K562 (cell line): ENCODE data around the gene UVRAG. TPM values are rescaled to one million over a fixed set of nuclear protein-coding genes. Genes with fewer than 3 reads are reported as not detected.

Experiments
- ATAC-seq: fragments of 200-7000 bp; cut with Tn5 transposase; 3 replicates; pipeline ENCODE4 v1.9.1; 2020; ENCODE audit warnings: moderate library complexity
- BruUV-seq: library from RNA; stranded (reverse); fragments of 400-500 nt; replicated peaks from 2 replicates; lab custom pipeline; 2021; lab: Mats Ljungman, UMichigan
- CTCF ChIA-PET: fragments of 300-600 bp; formaldehyde crosslinking; extraction: SDS; loops from one replicate; lab custom pipeline; 2021; ENCODE audit warnings: low intra/inter-chr PET ratio; lab: Yijun Ruan, JAX
- POLR2A ChIA-PET: fragments of 300-600, 350-650 bp; sonication (Branson Sonifier 250); formaldehyde crosslinking; extraction: SDS; loops from one replicate; lab custom pipeline; 2021; ENCODE audit warnings: antibody characterized with exemption, inconsistent platforms; lab: Yijun Ruan, JAX
- DNase-seq, 4 experiments: peaks; one replicate each; pipeline versions ENCODE4 v3.0.0 to v3.0.0-alpha.2; 2011 to 2018; ENCODE audit warnings: low spot score in 3 of 4, mixed read lengths in 3 of 4; ENCODE audit errors: extremely low read depth in 1 of 4
- FAIRE-seq: peaks from 2 replicates; lab custom pipeline; 2011; peaks lifted over from hg19 to GRCh38; lab: Jason Lieb, UNC
- H2AFZ ChIP-seq: 2 replicates; pipeline ENCODE4 v1.6.0; 2011; ENCODE audit warnings: low read depth, low read length, control low read depth, inconsistent platforms
- H3K27ac ChIP-seq: fragments of 200-600 bp; 3 replicates; pipeline ENCODE4 v1.8.0; 2011; ENCODE audit warnings: low read depth, mild to moderate bottlenecking, control low read depth, inconsistent platforms, low read length, moderate library complexity, mixed read lengths; ENCODE audit errors: extremely low read depth
- H3K27me3 ChIP-seq, 2 experiments: fragments of 300-600 bp in 1 of 2; 2 replicates in 1 of 2; 3 replicates in 1 of 2; pipeline versions ENCODE4 v1.6.0 to v1.8.0; 2011; ENCODE audit warnings: inconsistent platforms in 2 of 2, low read length in 2 of 2, mild to moderate bottlenecking in 1 of 2, mixed read lengths in 1 of 2, moderate library complexity in 1 of 2; ENCODE audit not compliant: control insufficient read depth in 2 of 2, insufficient read depth in 2 of 2
- H3K36me3 ChIP-seq: fragments of 300-600 bp; 3 replicates; pipeline ENCODE4 v1.8.0; 2011; ENCODE audit warnings: mild to moderate bottlenecking, low read length, inconsistent platforms; ENCODE audit not compliant: control insufficient read depth, insufficient read depth
- H3K4me1 ChIP-seq, 2 experiments: fragments of 200-600 bp in 1 of 2; replicated peaks in 1 of 2; 2 replicates in 1 of 2; 3 replicates in 1 of 2; pipeline versions ENCODE4 v1.5.1 to v1.8.0; 2011; ENCODE audit warnings: inconsistent platforms in 2 of 2, low read length in 2 of 2, mild to moderate bottlenecking in 1 of 2, mixed read lengths in 1 of 2, moderate library complexity in 1 of 2; ENCODE audit not compliant: control insufficient read depth in 2 of 2, insufficient read depth in 2 of 2
- H3K4me2 ChIP-seq: 2 replicates; pipeline ENCODE4 v1.6.1; 2011; ENCODE audit warnings: low read length, control low read depth, inconsistent platforms, mixed read lengths; ENCODE audit not compliant: insufficient read depth
- H3K4me3 ChIP-seq: fragments of 200-600 bp; sonication (generic), shearing (Covaris generic); 2 replicates; pipeline ENCODE4 v1.5.1; 2016; ENCODE audit warnings: control low read depth, inconsistent platforms
- H3K79me2 ChIP-seq: fragments of 200-600 bp; 3 replicates; pipeline ENCODE4 v1.8.0; 2011; ENCODE audit warnings: low read length, inconsistent platforms; ENCODE audit not compliant: control insufficient read depth, insufficient read depth
- H3K9ac ChIP-seq, 2 experiments: 2 replicates each; pipeline versions ENCODE4 v1.6.0 to v1.6.1; 2011; ENCODE audit warnings: low read depth in 2 of 2, low read length in 2 of 2, control low read depth in 1 of 2, inconsistent platforms in 1 of 2, mild to moderate bottlenecking in 1 of 2, mixed read lengths in 1 of 2; ENCODE audit not compliant: insufficient read depth in 1 of 2
- H3K9me1 ChIP-seq: one replicate; pipeline ENCODE4 v1.6.0; 2011; ENCODE audit warnings: inconsistent platforms, mild to moderate bottlenecking, low read length, moderate library complexity; ENCODE audit not compliant: control insufficient read depth, insufficient read depth
- H3K9me3 ChIP-seq: replicated peaks from 2 replicates; pipeline ENCODE4 v1.5.1; 2011; ENCODE audit warnings: low read depth, low read length, inconsistent platforms; ENCODE audit not compliant: control insufficient read depth, insufficient read depth
- H4K20me1 ChIP-seq: replicated peaks from 2 replicates; pipeline ENCODE4 v1.6.1; 2011; ENCODE audit warnings: low read length, inconsistent platforms, mixed read lengths; ENCODE audit not compliant: control insufficient read depth, insufficient read depth
- FOSL1 ChIP-seq: fragments of 200-800 bp; sonication (Bioruptor generic); conservative IDR thresholded peaks from 2 replicates; pipeline ENCODE4 v1.6.1; 2016; ENCODE audit warnings: missing genetic modification characterization, missing compliant biosample characterization
- FOXA1 ChIP-seq: fragments of 450-650 bp; IDR thresholded peaks from 2 replicates; pipeline ENCODE4 v1.6.1; 2016; ENCODE audit warnings: mild to moderate bottlenecking, borderline replicate concordance
- JUND ChIP-seq, 2 experiments: IDR thresholded peaks; 2 replicates in 1 of 2; 3 replicates in 1 of 2; pipeline ENCODE4 v1.6.1; 2011; ENCODE audit warnings: borderline replicate concordance in 2 of 2, low read depth in 2 of 2, low read length in 2 of 2, improper control_type of control experiment in 1 of 2, missing biosample characterization in 1 of 2, missing genetic modification characterization in 1 of 2, missing genetic modification reagents in 1 of 2
- NCOA6 ChIP-seq: fragments of 450-650 bp; IDR thresholded peaks from 2 replicates; pipeline ENCODE4 v1.6.1; 2017; ENCODE audit warnings: mild to moderate bottlenecking
- OTX1 ChIP-seq: fragments of 450-650 bp; formaldehyde crosslinking; IDR thresholded peaks from 2 replicates; pipeline ENCODE4 v1.4.0; 2022; ENCODE audit warnings: mild to moderate bottlenecking
- PHF20 ChIP-seq: fragments of 450-650 bp; IDR thresholded peaks from 2 replicates; pipeline ENCODE4 v1.6.1; 2018; ENCODE audit not compliant: partially characterized antibody
- SOX6 ChIP-seq: fragments of 450-650 bp; IDR thresholded peaks from 2 replicates; pipeline ENCODE4 v1.6.1; 2014; ENCODE audit warnings: mild to moderate bottlenecking
- TOE1 ChIP-seq, 2 experiments: fragments of 450-650 bp in 1 of 2; sonication (generic) in 1 of 2; formaldehyde crosslinking in 1 of 2; IDR thresholded peaks; 2 replicates each; pipeline versions ENCODE4 v1.7.1 to v1.8.0; 2016 to 2022; ENCODE audit warnings: borderline replicate concordance in 2 of 2, mild to moderate bottlenecking in 2 of 2, antibody characterized with exemption in 1 of 2, inconsistent platforms in 1 of 2, low read depth in 1 of 2, missing genetic modification reagents in 1 of 2, moderate library complexity in 1 of 2
- ZNF407 ChIP-seq: fragments of 450-650 bp; IDR thresholded peaks from 2 replicates; pipeline ENCODE4 v1.6.1; 2016; ENCODE audit warnings: low read depth
- WGBS: fragments of 100-300 bp; shearing (Covaris generic); methylation state at CpG from one replicate; pipeline ENCODE4 v1.1.6; 2016; ENCODE audit warnings: low coverage, mixed read lengths; ENCODE audit not compliant: insufficient coverage; ENCODE audit errors: missing lambda C conversion rate; 5-methylcytosine and 5-hydroxymethylcytosine counted together
- in situ Hi-C: fragments of 300-500 bp; cut with MboI; formaldehyde crosslinking; loops from 4 replicates; pipeline ENCODE4 v1.15.0; 2018; ENCODE audit warnings: inconsistent platforms, mixed read lengths
- intact Hi-C: fragments of 100-400 bp; cut with micrococcal nuclease; formaldehyde crosslinking; loops from 2 replicates; pipeline ENCODE4 v1.14.2; 2022
- polyA plus RNA-seq, 8 experiments: library from polyadenylated mRNA; depleted of rRNA in 4 of 8; stranded (reverse) in 5 of 8; unstranded in 3 of 8; fragments of >200 nt; fragmentation: Nextera tagmentation in 2 of 8; fragmentation: Illumina TruSeq in 1 of 8; extraction: Ambion mirVana in 2 of 8; extraction: Trizol in 1 of 8; gene quantifications; 2 replicates each; pipeline versions ENCODE4 v1.2.1 to v1.2.3, GENCODE V29; 2011 to 2014; ENCODE audit warnings: inconsistent platforms in 1 of 8, missing spikeins in 1 of 8
- total RNA-seq, 7 experiments: library from RNA; depleted of rRNA in 6 of 7; stranded (reverse); fragments of >200 nt in 6 of 7; fragmentation: Illumina TruSeq in 2 of 7; extraction: Trizol in 2 of 7; gene quantifications; 2 replicates each; pipeline versions ENCODE4 v1.2.1 to v1.2.3, GENCODE V29; 2011 to 2021; ENCODE audit warnings: low replicate concordance in 1 of 7
- TF ChIP-seq, protein P1 (sequence below), 2 experiments: fragments of 450-650 bp in 1 of 2; sonication (generic) in 1 of 2; formaldehyde crosslinking in 1 of 2; IDR thresholded peaks in 1 of 2; conservative IDR thresholded peaks in 1 of 2; 2 replicates each; pipeline versions ENCODE4 v1.6.1 to v1.8.1; 2016 to 2023; ENCODE audit warnings: mild to moderate bottlenecking in 2 of 2, moderate library complexity in 2 of 2, inconsistent platforms in 1 of 2, missing genetic modification reagents in 1 of 2

UVRAG gene
- total and polyA plus RNA-seq, 9 of the 15 experiments (the other 6 are each of a cell fraction or from before 2014, with no cell fraction given) = 3.1 to 17.8 (median 12.4) TPM

- TF ChIP-seq JUND (IDR thresholded peaks at IDR 0.05; ENCODE audit: borderline replicate concordance, low read depth, low read length) (peak; percentile 84), JUND (tag; IDR thresholded peaks at IDR 0.05; ENCODE audit: borderline replicate concordance, low read depth, low read length) (peak; percentile 65; the same call in 2 of the 3 replicates), NCOA6 (no peak), FOXA1 (no peak), FOSL1 (tag) (peak; percentile 82), SOX6 (no peak), TOE1 (IDR thresholded peaks at IDR 0.05; ENCODE audit: borderline replicate concordance) (no peak), TOE1 (CRISPR knock-in tag; IDR thresholded peaks at IDR 0.05; ENCODE audit: borderline replicate concordance, low read depth) (no peak), OTX1 (no peak)
- TF ChIP-seq, protein P1, sequence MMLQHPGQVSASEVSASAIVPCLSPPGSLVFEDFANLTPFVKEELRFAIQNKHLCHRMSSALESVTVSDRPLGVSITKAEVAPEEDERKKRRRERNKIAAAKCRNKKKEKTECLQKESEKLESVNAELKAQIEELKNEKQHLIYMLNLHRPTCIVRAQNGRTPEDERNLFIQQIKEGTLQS (IDR thresholded peaks at IDR 0.05) = peak; percentile 58
- TF ChIP-seq, protein P1 (CRISPR knock-in tag; conservative IDR thresholded peaks at IDR 0.05) = no peak
- TF ChIP-seq, all 486 proteins: peak for 8
These were observed 37.4 kb upstream of the UVRAG start (continued) for GRCh38 chr11:75777461-75778110.

GRCh38 chr11:75778962-75779361, 36.0 kb upstream of the UVRAG start:
- Histone ChIP-seq H3K27me3 (no peaks in the 10 kb centered on the region), H4K20me1 (no peaks in the 10 kb centered on the region), H3K36me3 (no peaks in the 10 kb centered on the region), H2AFZ (no peak overlapping the region), H3K9ac (peak overlapping the region in 1 of 2 experiments; percentile 42; a peak in 1 of 4 replicates), H3K27ac (no peak overlapping the region), H3K79me2 (no peaks in the 10 kb centered on the region), H3K4me2 (no peak overlapping the region), H3K4me1 (peaks cover 6% of the 10 kb centered on the region in 2 experiments; a peak in 3 of 5 replicates), H3K4me3 (no peak overlapping the region), H3K9me3 (no peaks in the 10 kb centered on the region), H3K9me1 (no peaks in the 10 kb centered on the region)
- CTCF ChIA-PET = no interaction called here
- ATAC-seq = no peak
- FAIRE-seq = no peak
- intact Hi-C loops = no loop called here
- DNase-seq = no peak
- in situ Hi-C loops = no loop called here
- TF ChIP-seq ZNF407 (no peak), PHF20 (no peak)
- POLR2A ChIA-PET = interaction anchor here (0.7 to 1.2 kb wide), 2 partner anchors 9 to 1947 kb away, joined by 3 read pairs; no protein-coding TSS in a partner anchor
- WGBS = 60% methylated on average over 3 of the region's 5 CpGs
- no TSS peak for BruUV-seq
